Measurements from ENCODE around the gene SLC16A3. TPM values are rescaled to one million over a fixed set of nuclear protein-coding genes. Genes with fewer than 3 reads are reported as not detected.

Gene SLC16A3
- total and polyA plus RNA-seq, 9 of the 15 experiments (the other 6 are each of a cell fraction or from before 2014, with no cell fraction given): 0.11 to 5.4 (median 1.2) TPM; not detected in 2

DNA sequence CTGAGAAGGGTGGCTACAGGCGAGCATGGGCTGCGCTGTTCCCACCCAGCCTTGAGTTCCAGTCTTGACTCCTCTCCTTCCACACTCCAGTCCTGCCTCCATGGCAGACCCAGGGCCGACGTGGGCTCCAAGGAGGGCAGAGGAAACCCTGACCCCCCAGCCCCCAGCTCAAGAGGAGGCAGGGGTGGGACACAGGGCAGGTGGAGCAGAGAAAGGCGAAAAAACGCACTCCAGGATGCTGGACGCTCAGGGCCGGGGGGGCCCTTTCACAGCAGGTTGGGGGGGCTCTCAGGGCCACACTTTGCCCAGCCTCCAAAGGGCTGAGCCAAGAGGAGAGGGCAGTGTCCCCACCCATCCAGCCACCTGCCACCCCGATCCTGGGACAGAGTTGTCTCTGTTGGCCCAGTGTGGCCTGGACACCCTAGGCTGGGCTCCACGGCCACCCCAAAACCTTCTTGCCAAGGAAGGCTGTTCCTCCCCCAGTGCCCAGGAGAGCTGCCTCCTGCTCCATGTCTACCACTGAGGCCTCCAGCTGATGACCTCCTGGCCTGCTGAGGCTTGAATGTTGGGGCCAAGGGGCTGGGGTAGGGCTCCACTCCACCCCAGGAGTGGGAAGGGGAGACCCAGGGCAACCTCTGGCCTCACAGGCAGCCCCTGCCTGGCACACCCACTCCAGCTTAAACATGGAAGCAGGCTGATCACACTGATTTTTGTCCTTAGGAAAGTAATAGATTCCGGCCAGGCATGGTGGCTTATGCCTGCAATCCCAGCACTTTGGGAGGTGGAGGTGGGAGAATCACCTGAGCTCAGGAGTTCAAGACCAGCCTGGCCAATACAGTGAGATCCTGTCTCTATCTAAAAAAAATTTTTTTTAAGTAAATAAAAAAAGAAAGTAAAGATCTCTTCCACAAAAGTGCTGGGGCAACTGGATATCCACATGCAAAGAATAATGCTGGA is 8.8 kb upstream of the SLC16A3 start:
- Histone ChIP-seq H3K4me2 (ENCODE audit: insufficient read depth, low read length) (no peak overlapping the region), H3K4me3 (no peak overlapping the region), H2AFZ (ENCODE audit: low read depth, low read length) (no peak overlapping the region), H3K27me3 (ENCODE audit: control insufficient read depth in 2 of 2, insufficient read depth in 2 of 2, low read length in 2 of 2) (no peaks in the 10 kb centered on the region), H3K9me1 (ENCODE audit: control insufficient read depth, insufficient read depth, low read length) (no peaks in the 10 kb centered on the region), H3K4me1 (replicated peaks in 1 of 2; ENCODE audit: control insufficient read depth in 2 of 2, insufficient read depth in 2 of 2, low read length in 2 of 2) (peaks cover 33 to 62% of the 10 kb centered on the region in 2 experiments), H3K79me2 (ENCODE audit: control insufficient read depth, insufficient read depth, low read length) (no peaks in the 10 kb centered on the region; the same call in 2 of the 3 replicates), H3K9ac (ENCODE audit: insufficient read depth in 1 of 2, low read depth in 2 of 2, low read length in 2 of 2) (peak overlapping the region in 1 of 2 experiments; percentile 28; a peak in 2 of 4 replicates), H3K9me3 (replicated peaks; ENCODE audit: control insufficient read depth, insufficient read depth, low read depth, low read length) (no peaks in the 10 kb centered on the region), H3K27ac (ENCODE audit: extremely low read depth, low read depth, low read length) (no peak overlapping the region), H3K36me3 (ENCODE audit: control insufficient read depth, insufficient read depth, low read length) (no peaks in the 10 kb centered on the region), H4K20me1 (replicated peaks; ENCODE audit: control insufficient read depth, insufficient read depth, low read length) (no peaks in the 10 kb centered on the region)
- CTCF ChIA-PET (ENCODE audit: low intra/inter-chr PET ratio): interaction anchor here (0.6 kb wide), 1 partner anchor 14 kb away, joined by 3 read pairs; no protein-coding TSS in a partner anchor
- POLR2A ChIA-PET: interaction anchor here (0.6 to 1.1 kb wide), 4 partner anchors 9 to 73 kb away, joined by 3 to 4 read pairs (median 3); no protein-coding TSS in a partner anchor
- DNase-seq (ENCODE audit: extremely low read depth in 1 of 4, low spot score in 3 of 4) (no peak), ATAC-seq (no peak), FAIRE-seq (no peak)
- BruUV-seq (replicated peaks): no TSS peak
- WGBS (ENCODE audit: insufficient coverage, low coverage, missing lambda C conversion rate): 80% methylated on average over 7 of the region's 11 CpGs
- intact Hi-C loops (cut with micrococcal nuclease): no loop called here
- TF ChIP-seq SMAD1 (IDR thresholded peaks at IDR 0.05; ENCODE audit: low read depth, low read length, partially characterized antibody) (no peak), ZNF121 (CRISPR knock-in tag; conservative IDR thresholded peaks at IDR 0.05) (peak; percentile 78)
- TF ChIP-seq, protein P1, sequence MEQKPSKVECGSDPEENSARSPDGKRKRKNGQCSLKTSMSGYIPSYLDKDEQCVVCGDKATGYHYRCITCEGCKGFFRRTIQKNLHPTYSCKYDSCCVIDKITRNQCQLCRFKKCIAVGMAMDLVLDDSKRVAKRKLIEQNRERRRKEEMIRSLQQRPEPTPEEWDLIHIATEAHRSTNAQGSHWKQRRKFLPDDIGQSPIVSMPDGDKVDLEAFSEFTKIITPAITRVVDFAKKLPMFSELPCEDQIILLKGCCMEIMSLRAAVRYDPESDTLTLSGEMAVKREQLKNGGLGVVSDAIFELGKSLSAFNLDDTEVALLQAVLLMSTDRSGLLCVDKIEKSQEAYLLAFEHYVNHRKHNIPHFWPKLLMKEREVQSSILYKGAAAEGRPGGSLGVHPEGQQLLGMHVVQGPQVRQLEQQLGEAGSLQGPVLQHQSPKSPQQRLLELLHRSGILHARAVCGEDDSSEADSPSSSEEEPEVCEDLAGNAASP (IDR thresholded peaks at IDR 0.05): no peak
- TF ChIP-seq, protein P2, sequence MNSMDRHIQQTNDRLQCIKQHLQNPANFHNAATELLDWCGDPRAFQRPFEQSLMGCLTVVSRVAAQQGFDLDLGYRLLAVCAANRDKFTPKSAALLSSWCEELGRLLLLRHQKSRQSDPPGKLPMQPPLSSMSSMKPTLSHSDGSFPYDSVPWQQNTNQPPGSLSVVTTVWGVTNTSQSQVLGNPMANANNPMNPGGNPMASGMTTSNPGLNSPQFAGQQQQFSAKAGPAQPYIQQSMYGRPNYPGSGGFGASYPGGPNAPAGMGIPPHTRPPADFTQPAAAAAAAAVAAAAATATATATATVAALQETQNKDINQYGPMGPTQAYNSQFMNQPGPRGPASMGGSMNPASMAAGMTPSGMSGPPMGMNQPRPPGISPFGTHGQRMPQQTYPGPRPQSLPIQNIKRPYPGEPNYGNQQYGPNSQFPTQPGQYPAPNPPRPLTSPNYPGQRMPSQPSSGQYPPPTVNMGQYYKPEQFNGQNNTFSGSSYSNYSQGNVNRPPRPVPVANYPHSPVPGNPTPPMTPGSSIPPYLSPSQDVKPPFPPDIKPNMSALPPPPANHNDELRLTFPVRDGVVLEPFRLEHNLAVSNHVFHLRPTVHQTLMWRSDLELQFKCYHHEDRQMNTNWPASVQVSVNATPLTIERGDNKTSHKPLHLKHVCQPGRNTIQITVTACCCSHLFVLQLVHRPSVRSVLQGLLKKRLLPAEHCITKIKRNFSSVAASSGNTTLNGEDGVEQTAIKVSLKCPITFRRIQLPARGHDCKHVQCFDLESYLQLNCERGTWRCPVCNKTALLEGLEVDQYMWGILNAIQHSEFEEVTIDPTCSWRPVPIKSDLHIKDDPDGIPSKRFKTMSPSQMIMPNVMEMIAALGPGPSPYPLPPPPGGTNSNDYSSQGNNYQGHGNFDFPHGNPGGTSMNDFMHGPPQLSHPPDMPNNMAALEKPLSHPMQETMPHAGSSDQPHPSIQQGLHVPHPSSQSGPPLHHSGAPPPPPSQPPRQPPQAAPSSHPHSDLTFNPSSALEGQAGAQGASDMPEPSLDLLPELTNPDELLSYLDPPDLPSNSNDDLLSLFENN (IDR thresholded peaks at IDR 0.05; ENCODE audit: low read depth in 2 of 2, low read length in 2 of 2): no peak
- in situ Hi-C loops (cut with MboI): no loop called here
